Ishikawa (cell line): ENCODE measurements around the gene PRKCE.

Experiments
- CEBPB ChIP-seq: IDR thresholded peaks from 2 replicates; pipeline ENCODE4 v1.6.1; 2012
- CREB1 ChIP-seq: IDR thresholded peaks from 2 replicates; pipeline ENCODE4 v1.6.1; 2012; ENCODE audit warnings: low read depth
- EGR1 ChIP-seq: IDR thresholded peaks from 2 replicates; pipeline ENCODE4 v1.6.1; 2012
- EP300 ChIP-seq: IDR thresholded peaks from 2 replicates; pipeline ENCODE4 v1.6.1; 2012; ENCODE audit warnings: borderline replicate concordance
- FOXM1 ChIP-seq: IDR thresholded peaks from 2 replicates; pipeline ENCODE4 v1.6.1; 2012; ENCODE audit warnings: low read depth, borderline replicate concordance
- MAX ChIP-seq: IDR thresholded peaks from 2 replicates; pipeline ENCODE4 v1.6.1; 2012
- NFIC ChIP-seq: IDR thresholded peaks from 2 replicates; pipeline ENCODE4 v1.6.1; 2012
- RAD21 ChIP-seq: IDR thresholded peaks from 2 replicates; pipeline ENCODE4 v1.6.1; 2012; ENCODE audit warnings: low read depth
- REST ChIP-seq: IDR thresholded peaks from 2 replicates; pipeline ENCODE4 v1.6.1; 2012; ENCODE audit warnings: low read depth, mild to moderate bottlenecking
- TAF1 ChIP-seq: IDR thresholded peaks from 2 replicates; pipeline ENCODE4 v1.6.1; 2012; ENCODE audit warnings: low read depth, mild to moderate bottlenecking
- TCF12 ChIP-seq: IDR thresholded peaks from 2 replicates; pipeline ENCODE4 v1.6.1; 2012; ENCODE audit warnings: low read depth
- TEAD4 ChIP-seq: IDR thresholded peaks from 2 replicates; pipeline ENCODE4 v1.6.1; 2012
- USF1 ChIP-seq: IDR thresholded peaks from 2 replicates; pipeline ENCODE4 v1.6.1; 2012
- YY1 ChIP-seq: IDR thresholded peaks from 2 replicates; pipeline ENCODE4 v1.6.1; 2012; ENCODE audit warnings: low read depth
- ZBTB7A ChIP-seq: IDR thresholded peaks from 2 replicates; pipeline ENCODE4 v1.6.1; 2012; ENCODE audit warnings: low read depth

The PRKCE gene

GRCh38 chr2:45857275-45857609 is 205.8 kb downstream of the PRKCE start:
- TF ChIP-seq REST: no peak
- TF ChIP-seq NFIC: no peak
- no peak for TF ChIP-seq YY1
- TF ChIP-seq MAX: no peak
- no peak for TF ChIP-seq EP300
- TF ChIP-seq ZBTB7A: no peak
- no peak for TF ChIP-seq USF1
- TF ChIP-seq CEBPB: no peak
- TF ChIP-seq EGR1: no peak
- no peak for TF ChIP-seq FOXM1
- TF ChIP-seq TCF12: no peak
- TF ChIP-seq TEAD4: no peak
- no peak for TF ChIP-seq CREB1

- TF ChIP-seq YY1 (no peak), TEAD4 (no peak), CEBPB (no peak), EGR1 (no peak), MAX (no peak), REST (no peak), ZBTB7A (no peak), FOXM1 (no peak), TCF12 (no peak), RAD21 (no peak), CREB1 (no peak), TAF1 (no peak), EP300 (no peak), USF1 (no peak), NFIC (no peak)
Measured at GRCh38 chr2:45857867-45858520, 206.5 kb downstream of the PRKCE start.

GRCh38 chr2:45859682-45860081 is 208.2 kb downstream of the PRKCE start:
- no peak for TF ChIP-seq EGR1
- TF ChIP-seq TCF12: no peak
- TF ChIP-seq YY1: no peak
- TF ChIP-seq USF1: no peak
- TF ChIP-seq TEAD4: no peak
- TF ChIP-seq NFIC: no peak
- no peak for TF ChIP-seq TAF1
- TF ChIP-seq FOXM1: no peak
- TF ChIP-seq CREB1: no peak
- TF ChIP-seq CEBPB: no peak
- TF ChIP-seq MAX: no peak
- TF ChIP-seq RAD21: no peak
- TF ChIP-seq EP300: no peak
- no peak for TF ChIP-seq REST
- TF ChIP-seq ZBTB7A: no peak
